Ramos (cell line): ENCODE data around the gene IL1RL1.
"Not testable (repeated sequence)": the region's sequence is repeated elsewhere in the genome, so short reads cannot be mapped to it uniquely, and the experiment has no call there.

Experiments
- in situ Hi-C: fragments of 300-500 bp; cut with MboI; formaldehyde crosslinking; loops from one replicate; pipeline ENCODE4 v1.14.3; 2022; ENCODE audit warnings: low sequenced_read_pairs; ENCODE audit not compliant: unreplicated experiment

Gene IL1RL1

DNA sequence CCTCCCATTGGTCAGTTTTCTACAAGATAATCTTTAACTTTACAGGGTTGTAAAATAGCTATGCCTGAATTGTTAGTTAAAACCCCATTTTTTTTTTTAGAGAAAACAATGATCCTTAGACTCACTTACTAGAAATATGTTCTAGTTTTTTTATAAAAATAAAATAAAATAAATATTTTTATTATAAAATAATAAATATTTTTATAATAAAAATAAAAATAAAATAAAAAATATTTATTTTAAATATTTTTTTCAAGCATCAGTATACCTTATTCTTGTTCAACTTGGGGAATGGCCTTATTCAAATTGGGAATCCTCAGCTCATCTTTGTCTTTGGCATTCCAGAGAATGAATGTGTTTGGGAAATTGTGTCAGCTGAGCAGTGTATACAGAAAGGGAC, 20.8 kb upstream of the IL1RL1 start:
- in situ Hi-C loops = no loop called here

DNA sequence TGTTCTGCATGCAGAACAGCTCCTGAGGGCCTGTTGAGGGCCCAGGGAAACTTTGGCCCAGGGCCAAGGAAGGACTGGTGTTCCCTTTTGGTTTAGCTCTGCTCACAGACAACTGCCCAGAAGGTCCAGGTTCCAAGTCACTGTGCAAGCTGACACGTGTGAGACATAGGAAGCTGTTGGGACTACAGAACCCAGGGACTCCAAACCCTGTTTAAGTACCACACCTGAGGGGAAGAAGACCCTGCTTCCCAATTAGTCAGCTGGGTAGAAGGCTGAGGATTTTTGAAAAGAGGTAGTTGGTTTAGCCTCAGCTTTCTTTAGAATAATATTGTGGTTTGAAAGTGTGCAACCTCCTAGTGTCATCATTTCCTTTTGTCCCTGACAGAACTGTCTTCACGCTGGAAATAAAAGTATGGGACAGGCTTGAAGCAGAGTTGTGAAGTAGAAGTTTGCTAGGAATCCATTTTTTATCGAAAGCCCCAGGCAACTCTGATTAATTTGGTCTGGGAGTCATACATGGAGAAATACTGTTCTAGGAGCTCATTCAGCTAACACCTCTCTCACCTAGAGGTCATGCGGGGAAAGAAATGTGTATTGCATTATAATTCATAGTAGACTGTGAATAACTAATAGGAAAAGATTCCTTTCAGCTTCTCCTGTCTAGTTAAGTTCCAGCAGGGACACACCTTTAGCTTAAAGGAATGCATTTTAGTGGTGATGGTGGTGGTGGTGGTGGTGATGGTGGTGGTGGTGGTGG, 19.9 kb upstream of the IL1RL1 start:
- in situ Hi-C loops = no loop called here

DNA sequence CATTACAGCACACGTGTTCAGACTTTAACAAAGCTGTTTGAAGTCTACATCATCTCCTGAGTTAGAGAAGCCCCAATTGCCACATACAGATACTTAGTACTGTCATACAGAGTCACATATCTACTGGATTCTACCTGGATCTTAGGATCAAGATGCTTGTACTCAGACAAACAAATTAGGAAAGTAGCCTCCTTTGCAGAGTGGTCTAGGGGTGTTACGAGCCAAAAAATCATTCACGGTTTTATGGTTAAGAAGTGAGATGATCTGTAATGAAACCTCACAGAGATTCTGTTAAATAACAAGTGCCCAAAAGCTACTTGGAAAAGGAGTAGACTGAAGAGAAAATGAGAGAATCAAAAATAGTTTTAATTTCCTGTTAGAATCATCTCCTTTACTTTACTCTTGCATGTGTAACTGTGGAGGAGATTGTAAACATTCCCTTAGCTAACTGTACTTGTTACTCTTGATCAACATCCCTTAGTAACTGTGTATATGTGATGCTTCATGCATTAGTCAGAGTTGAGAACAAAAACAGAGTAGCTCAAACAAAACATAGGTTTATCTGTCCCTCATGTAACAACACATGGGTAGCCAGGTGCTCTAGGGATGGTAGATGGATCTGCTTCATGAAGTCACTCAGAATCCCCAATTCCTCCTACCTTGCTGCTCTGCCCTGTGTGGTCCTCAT, 16.4 kb upstream of the IL1RL1 start:
- in situ Hi-C loops = no loop called here

DNA sequence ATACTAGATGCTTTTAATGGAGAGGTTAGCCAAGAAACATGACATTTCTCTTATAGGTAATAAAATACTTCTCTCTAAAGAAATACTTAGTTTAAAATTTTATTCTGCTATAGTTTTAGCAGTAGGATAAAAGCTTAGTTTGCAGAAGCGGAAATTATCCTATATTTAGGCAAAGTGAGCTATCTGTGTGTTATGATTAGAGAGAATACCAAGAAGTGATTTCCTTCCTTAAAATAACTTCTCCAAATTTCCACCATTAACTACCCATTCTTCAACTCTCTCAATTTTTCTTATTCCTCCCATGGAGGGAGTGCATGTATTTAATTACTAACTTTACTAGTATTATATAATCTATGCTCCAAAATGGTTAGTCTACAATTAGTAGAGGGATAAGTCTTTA, 15.8 kb upstream of the IL1RL1 start:
- in situ Hi-C loops = no loop called here

DNA sequence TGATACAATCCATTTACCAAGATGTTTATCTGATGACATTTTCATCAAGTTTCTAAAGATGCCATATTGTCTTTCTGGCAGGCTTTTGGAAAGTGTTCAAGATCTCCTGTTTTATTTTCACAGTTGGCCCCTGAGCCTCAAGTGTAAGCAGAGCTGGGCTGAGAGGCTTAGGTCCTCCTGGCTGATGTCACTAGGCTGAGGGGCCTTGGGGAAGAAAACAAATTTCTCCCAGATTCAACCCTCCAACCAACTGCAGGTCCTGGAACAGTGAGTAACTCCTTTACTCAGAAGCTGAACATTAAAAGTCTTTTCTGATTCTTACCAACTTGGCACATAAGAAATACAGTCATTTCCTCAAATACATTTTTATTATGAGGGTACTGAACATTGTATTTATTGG, 14.9 kb upstream of the IL1RL1 start:
- in situ Hi-C loops = no loop called here

DNA sequence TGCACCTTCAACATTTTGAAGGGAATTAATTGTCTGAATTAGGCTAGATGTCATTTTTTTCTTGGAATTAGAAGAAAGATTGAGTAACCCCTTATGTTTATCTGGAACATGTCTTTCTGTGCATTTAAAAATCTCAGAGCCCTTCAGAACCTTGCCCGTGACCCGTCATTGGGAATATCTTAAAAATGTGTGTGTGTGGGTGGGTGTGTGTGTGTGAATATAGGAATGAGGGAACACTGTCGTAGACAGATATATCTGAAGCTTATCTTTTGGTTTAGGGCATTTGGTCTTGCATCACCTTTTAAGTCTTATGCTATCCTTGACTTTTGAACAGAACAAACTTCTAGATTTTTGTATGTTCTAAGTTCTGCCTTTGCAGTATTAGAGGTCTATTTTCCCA, 13.5 kb upstream of the IL1RL1 start:
- in situ Hi-C loops = no loop called here

DNA sequence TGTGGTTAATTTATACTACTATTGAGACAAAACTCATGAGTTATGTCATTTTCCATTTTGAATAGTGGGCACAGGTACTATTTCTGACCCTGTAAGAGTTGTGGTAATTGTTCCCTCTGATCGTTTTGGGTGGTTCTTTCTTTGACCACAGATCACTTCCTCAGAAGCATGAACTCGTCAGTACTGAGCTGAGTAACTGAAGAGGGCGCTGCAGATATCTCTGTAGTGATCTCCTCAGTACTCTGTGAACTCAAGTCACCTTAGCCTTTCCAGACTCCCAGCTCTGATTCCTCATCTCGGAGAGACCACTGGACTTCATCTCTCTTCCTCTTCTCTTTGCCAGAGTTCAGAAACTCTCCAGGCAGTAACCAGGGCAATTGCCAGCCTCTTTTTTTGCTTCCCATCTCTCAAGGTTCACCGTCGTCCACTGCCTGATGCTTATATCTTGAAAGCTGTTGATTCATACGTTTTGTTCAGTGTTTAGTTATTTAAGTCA, 9.4 kb upstream of the IL1RL1 start:
- in situ Hi-C loops = no loop called here

DNA sequence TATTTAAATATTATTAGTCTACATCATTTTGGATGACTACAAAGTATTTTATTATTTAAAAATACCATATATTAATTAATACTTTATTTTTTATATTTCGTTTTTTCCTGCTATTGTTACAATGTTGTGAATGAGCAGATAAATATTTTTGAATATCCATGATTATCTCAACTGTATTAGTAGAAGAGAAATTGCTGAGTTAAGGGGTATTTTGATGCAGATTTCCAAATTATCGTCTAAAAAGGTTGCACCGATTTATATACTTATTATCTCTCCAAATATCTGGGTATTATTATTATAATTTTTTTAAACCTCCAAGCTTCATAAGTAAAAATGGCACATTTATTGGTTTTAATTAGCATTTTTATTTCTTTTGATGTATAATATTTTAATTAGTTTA, 8.9 kb upstream of the IL1RL1 start:
- in situ Hi-C loops = no loop called here

DNA sequence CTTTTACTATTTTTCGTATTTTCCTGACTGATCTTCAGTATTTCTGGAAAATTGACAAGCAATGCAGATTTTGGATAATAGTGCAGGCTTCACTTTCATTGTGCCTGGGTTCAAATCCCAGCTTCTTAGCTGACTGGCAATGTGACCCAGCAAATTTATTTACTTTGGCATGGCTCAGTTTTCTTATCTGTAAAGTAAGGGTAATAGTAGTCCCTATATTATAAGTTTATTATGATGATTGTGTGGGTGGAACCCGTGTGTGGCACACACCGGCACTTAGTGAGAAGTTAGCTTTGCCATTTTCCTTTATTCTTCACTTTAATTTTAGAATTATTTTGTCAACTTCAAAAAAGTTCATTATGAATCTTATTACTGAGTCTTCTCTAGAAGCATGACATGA, 7.8 kb upstream of the IL1RL1 start:
- in situ Hi-C loops = no loop called here

DNA sequence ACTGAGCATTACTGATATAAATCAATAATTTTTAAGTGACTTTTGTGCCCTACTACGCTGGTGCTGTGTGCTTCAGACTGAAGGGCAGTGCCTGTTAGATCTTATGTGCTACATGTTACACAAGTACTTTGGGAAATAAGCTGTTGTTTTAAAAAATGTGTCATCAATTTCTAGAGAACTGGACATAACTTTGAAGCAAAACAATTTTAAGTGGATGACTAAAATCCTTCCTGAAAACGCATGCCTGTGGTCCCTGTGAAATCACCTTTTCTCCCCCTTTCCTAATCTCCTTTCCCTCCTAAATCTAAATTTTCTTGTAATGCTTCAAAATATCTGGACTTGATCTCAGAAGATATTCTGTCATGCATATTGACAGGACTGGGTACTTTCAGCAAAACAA, 7.1 kb upstream of the IL1RL1 start:
- in situ Hi-C loops = no loop called here

DNA sequence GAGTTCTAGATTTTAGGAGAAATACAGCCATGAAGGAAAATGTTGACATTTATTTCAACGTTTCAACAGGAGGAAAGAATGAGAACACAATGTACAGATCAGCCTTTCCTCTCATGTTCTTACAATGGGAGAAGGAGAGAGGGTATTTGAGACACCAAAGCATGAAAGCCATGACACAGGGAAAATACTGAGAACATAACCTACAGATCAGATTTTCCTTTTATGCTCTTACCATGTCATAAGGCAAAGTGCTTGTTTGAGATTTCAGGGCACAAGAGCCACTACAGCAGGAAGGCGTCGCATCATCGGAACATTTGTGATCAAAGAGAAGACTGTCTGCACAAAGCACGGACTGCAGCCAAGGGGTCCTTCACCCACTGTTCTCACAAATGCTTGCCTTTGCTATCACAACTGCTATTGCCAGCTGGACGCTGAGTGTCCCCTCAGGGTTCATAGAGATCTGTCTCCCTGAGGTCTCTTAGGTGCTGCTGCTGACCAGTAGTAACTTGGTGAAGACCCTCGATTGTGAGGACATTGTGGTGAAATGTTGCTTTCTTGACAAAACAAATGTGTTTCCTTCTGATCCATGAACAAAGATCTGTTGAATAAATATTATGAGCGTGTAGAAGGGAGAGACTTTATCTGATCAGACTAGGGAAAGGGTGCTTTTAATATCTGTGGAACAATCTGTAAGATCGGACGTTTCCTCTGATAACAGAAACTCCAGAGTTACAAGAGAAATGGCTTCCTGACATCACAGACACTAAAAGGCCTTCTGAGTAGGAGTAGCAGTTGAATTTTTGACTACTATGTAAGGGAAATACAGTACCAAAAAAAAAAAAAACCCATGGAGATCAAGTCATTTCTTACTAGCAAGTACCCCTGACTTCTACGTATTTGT, 6.4 kb upstream of the IL1RL1 start:
- in situ Hi-C loops = no loop called here

DNA sequence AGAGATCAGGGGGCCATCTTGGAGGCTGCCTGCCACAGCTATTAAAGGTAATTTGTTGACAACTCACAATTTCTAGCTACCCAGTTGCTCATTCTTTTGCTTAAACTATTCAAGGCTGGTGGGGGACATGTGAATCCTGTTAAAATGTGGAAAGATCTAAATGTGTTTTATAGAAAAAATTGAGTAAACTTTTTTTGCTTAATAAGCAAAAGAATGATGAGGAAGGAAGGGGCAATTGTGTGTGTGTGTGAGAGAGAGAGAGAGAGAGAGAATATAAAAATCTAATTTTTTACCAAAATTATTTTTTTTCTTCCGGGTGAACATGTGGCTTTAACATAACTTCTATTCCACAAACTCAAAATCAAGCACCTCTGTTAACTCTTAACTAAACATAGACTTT, 5.2 kb upstream of the IL1RL1 start:
- in situ Hi-C loops = no loop called here

DNA sequence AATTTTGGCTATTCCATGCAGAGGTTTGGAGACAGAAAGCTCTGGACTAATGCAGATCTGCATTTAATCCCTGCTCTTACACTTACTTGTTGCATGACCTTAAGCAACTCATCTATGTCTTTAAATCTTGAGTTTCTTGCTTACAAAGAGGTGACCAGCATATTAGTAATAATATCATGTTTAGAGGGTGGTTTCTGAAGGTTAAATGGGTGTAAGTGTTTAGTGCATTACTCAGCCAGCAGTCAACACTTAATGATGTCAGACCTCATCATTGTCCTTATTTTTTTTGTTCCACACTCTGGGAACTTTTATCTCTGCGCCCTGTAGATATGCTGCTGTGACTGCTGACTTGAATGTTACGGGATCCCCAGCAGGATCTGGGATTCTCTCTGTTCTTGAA, 1.7 kb downstream of the IL1RL1 start:
- in situ Hi-C loops = no loop called here

DNA sequence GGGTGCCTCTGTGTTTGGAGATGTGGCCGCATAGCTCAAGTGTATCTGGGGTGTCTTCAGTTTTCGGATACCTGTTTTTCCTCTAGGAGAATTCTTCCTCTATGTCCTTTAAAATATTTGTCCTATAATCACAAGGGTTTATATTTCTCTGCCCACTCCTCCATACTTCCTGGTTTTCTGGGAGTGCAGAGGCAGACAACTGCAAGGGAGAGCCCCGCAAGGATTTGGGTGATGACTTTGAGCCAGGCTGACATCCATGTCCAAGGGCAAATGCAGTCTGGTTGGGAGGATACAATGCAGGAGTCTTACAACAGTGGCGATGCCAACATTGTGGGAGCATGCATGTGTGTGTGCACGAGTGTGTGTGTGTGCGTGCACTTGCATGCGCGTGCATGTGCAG, 2.1 kb downstream of the IL1RL1 start:
- in situ Hi-C loops = no loop called here

DNA sequence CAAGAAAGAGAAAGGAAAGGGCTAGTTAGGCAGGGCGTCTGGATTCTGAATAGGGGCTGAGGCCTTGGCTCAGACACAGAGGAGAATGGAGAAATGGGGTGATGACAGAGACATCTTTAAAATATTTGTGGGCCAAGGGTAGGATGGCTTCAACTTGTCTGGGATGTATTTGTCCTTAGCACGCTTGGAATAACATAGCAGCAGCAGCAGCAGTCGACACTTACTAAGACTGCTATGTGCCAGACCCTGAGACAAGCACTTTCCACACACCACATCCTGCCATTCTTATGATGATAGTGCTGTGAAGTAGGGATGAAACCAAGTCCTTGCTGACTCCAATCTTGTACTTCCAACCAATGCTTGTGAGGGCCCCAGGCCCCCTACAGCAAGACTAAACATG, 2.6 kb downstream of the IL1RL1 start:
- in situ Hi-C loops = no loop called here

DNA sequence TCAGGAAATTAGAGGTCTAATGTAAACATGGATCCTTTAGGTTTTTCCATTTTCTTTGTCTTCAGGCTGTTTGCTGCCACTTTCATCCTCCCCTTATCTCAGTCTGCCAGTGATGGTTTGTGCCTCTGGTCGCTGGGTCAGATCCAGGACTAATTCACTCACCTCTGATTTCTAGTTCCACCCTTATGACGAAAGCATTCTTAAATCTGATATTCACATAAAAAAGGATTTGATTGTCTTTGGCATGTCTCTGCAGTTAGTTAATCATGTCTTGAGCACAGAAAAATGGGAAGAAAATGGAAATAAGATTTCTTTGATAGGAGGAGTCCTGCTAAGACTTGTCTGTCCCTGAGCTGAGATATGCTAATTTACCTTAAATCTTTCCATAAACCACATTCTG, 4.6 kb downstream of the IL1RL1 start:
- in situ Hi-C loops = no loop called here

DNA sequence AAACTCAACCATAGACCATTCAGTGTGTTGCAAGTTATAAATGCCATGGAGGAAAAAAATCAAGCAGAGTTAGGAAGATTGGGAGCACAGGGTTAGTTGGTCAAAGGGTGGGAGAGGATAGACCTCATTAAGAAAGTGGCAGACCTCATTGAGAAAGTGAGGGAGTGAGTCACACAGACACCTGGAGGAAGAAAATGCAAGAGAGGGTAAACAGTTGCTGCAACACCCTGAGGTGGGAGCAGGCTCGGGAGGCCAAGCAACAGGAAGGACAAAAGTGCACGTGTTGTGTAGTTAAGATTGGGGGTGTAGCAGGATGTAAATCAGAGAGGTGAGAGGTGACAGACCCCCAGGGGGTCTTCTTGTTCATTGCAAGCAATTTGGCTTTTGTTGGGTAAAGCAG, 6.4 kb downstream of the IL1RL1 start:
- in situ Hi-C loops = no loop called here

DNA sequence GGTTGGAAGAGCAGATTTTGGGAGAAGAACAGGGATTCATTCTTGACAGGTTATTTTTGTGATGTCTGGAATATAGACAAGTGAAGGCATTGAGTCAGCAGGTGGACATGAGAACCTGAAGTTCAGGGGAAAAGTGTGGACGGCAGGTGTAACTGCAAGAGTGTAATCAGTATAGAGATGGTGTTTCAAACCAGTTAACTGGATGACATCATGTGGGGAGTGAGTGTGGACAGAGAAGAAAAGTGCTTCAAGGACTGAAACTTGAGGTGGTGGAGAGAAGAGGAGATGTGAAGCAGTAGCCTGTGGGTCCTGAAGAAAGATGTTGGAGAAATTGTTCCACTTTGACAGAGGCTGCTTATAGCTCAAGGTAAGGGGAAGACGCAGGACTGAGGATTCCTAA, 7.1 kb downstream of the IL1RL1 start:
- in situ Hi-C loops = no loop called here

DNA sequence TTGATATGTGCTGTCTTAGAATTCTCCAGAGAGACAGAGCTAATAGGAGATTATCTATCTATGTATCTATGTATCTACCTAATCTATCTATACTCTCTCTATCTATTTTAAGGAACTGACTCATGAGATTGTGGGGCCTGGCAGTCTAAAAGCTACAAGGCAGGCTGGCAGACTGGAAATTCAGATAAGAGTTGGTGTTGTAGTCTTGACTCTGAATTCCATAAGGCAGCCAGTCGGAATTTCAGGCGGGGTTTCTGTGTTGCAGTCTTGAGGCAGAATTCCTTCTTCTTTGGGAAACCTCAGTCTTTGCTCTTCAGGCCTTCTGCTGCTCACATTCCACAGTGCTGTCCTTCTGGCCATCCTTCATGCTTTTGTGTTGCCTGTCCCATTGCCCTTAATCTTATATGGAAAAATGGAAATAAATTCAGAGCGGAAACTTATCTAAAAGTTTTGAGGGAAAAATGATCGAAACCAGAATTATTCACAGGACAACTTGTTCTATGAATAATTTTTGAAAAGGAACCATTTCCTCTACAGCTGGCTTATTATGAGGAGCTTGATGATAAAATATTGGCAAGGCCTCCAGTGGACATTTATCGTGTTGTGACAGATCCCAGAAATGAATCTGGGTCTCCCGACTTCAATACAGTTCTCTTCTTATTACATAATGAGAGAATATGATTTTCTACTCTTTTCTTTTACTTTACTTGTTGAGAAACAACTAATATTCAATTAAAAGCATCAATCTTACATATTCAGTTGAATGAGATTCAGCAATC, 10.8 kb downstream of the IL1RL1 start:
- in situ Hi-C loops = no loop called here

DNA sequence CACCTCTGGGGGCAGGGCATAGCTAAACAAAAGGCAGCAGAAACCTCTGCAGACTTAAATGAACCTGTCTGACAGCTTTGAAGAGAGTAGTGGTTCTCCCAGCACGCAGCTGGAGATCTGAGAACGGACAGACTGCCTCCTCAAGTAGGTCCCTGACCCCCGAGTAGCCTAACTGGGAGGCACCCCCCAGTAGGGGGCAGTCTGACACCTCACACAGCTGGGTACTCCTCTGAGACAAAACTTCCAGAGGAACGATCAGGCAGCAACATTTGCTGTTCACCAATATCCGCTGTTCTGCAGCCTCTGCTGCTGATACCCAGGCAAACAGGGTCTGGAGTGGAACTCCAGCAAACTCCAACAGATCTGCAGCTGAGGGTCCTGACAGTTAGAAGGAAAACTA, 13.6 kb downstream of the IL1RL1 start:
- in situ Hi-C loops = not testable (repeated sequence)
